HL-60 (cell line): ENCODE data around the gene ODC1.

Source experiments
- GABPA ChIP-seq: IDR thresholded peaks from 2 replicates; pipeline ENCODE4 v1.6.1; 2012; ENCODE audit warnings: low read depth
- POLR2AphosphoS5 ChIP-seq: IDR thresholded peaks from 2 replicates; pipeline ENCODE4 v1.6.1; 2012; ENCODE audit warnings: low read depth
- SPI1 ChIP-seq: IDR thresholded peaks from 2 replicates; pipeline ENCODE4 v1.6.1; 2012; ENCODE audit warnings: low read depth, mild to moderate bottlenecking, borderline replicate concordance
- TF ChIP-seq, protein P1 (sequence below): IDR thresholded peaks from 2 replicates; pipeline ENCODE4 v1.6.1; 2012; ENCODE audit warnings: low read depth; ENCODE audit not compliant: insufficient replicate concordance
- TF ChIP-seq, protein P2 (sequence below): IDR thresholded peaks from one replicate; pipeline ENCODE4 v1.5.1; 2011; ENCODE audit warnings: low read length, control low read depth, inconsistent platforms; ENCODE audit not compliant: insufficient read depth

DNA sequence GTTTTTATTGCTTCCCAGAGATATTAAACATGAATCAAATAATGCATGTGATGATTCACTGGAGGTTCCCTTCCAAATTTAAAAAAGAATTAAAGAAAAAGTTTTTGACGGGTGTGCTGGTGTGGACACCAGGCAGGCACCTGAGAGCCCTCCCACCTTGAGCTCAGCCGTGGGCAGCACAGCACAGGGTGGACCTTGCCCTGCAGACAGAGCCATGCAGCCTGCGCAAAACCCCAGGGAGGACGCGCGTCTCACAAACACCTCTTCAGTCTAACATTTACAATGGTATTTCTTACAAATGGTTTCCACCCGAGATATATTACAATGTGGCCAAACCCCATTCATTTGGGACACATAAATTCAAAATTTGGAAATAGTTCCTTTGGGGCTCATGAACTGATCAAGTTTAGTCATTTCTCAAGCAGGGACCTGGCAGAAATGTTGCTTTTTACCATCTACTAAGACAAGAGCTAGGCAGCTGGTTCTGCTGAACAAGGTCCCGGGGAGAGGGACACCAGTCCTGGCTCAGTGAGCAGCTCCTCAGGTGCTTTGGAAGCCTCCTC is 45.4 kb downstream of the ODC1 start:
- TF ChIP-seq, protein P1, sequence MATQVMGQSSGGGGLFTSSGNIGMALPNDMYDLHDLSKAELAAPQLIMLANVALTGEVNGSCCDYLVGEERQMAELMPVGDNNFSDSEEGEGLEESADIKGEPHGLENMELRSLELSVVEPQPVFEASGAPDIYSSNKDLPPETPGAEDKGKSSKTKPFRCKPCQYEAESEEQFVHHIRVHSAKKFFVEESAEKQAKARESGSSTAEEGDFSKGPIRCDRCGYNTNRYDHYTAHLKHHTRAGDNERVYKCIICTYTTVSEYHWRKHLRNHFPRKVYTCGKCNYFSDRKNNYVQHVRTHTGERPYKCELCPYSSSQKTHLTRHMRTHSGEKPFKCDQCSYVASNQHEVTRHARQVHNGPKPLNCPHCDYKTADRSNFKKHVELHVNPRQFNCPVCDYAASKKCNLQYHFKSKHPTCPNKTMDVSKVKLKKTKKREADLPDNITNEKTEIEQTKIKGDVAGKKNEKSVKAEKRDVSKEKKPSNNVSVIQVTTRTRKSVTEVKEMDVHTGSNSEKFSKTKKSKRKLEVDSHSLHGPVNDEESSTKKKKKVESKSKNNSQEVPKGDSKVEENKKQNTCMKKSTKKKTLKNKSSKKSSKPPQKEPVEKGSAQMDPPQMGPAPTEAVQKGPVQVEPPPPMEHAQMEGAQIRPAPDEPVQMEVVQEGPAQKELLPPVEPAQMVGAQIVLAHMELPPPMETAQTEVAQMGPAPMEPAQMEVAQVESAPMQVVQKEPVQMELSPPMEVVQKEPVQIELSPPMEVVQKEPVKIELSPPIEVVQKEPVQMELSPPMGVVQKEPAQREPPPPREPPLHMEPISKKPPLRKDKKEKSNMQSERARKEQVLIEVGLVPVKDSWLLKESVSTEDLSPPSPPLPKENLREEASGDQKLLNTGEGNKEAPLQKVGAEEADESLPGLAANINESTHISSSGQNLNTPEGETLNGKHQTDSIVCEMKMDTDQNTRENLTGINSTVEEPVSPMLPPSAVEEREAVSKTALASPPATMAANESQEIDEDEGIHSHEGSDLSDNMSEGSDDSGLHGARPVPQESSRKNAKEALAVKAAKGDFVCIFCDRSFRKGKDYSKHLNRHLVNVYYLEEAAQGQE: no peak
- TF ChIP-seq, protein P2, sequence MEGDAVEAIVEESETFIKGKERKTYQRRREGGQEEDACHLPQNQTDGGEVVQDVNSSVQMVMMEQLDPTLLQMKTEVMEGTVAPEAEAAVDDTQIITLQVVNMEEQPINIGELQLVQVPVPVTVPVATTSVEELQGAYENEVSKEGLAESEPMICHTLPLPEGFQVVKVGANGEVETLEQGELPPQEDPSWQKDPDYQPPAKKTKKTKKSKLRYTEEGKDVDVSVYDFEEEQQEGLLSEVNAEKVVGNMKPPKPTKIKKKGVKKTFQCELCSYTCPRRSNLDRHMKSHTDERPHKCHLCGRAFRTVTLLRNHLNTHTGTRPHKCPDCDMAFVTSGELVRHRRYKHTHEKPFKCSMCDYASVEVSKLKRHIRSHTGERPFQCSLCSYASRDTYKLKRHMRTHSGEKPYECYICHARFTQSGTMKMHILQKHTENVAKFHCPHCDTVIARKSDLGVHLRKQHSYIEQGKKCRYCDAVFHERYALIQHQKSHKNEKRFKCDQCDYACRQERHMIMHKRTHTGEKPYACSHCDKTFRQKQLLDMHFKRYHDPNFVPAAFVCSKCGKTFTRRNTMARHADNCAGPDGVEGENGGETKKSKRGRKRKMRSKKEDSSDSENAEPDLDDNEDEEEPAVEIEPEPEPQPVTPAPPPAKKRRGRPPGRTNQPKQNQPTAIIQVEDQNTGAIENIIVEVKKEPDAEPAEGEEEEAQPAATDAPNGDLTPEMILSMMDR: no peak
- TF ChIP-seq POLR2AphosphoS5 (no peak), GABPA (no peak), SPI1 (no peak)
